ENCODE results near the gene FOXN1.

- TF ChIP-seq POLR2AphosphoS5 (IDR thresholded peaks at IDR 0.05; ENCODE audit: low read depth, low read length) (no peak), PAX5 (IDR thresholded peaks at IDR 0.05; ENCODE audit: insufficient read depth, low read length, severe bottlenecking) (no peak), POLR2A (IDR thresholded peaks at IDR 0.05; ENCODE audit: low read depth, low read length) (no peak), TAF1 (IDR thresholded peaks at IDR 0.05; ENCODE audit: low read depth, low read length) (no peak), SPI1 (IDR thresholded peaks at IDR 0.05; ENCODE audit: low read depth, low read length) (no peak), POU2F2 (IDR thresholded peaks at IDR 0.05; ENCODE audit: low read depth, low read length) (no peak)
These were observed 73.4 kb downstream of the FOXN1 start for GRCh38 chr17:28579526-28579925.

All from GM12891 (cell line).